ENCODE measurements around the gene CRTC1. TPM values are rescaled to one million over a fixed set of nuclear protein-coding genes. Genes with fewer than 3 reads are reported as not detected.

Gene CRTC1
- total and polyA plus RNA-seq, 11 donors: 3.8 to 10.2 (median 7.2) TPM

- Histone ChIP-seq H3K4me1 (peaks cover 0 to 8% (median 0%) of the 10 kb centered on the region in 12 donors), H3K9me3 (no peaks in the 10 kb centered on the region), H3K36me3 (no peaks in the 10 kb centered on the region), H3K4me3 (no peak overlapping the region), H3K27me3 (peaks cover 6 to 55% (median 20%) of the 10 kb centered on the region in 9 donors), H3K27ac (no peak overlapping the region)
- ATAC-seq: no peak
- TF ChIP-seq POLR2A (IDR thresholded peaks at IDR 0.05): no peak
- TF ChIP-seq, protein P1, sequence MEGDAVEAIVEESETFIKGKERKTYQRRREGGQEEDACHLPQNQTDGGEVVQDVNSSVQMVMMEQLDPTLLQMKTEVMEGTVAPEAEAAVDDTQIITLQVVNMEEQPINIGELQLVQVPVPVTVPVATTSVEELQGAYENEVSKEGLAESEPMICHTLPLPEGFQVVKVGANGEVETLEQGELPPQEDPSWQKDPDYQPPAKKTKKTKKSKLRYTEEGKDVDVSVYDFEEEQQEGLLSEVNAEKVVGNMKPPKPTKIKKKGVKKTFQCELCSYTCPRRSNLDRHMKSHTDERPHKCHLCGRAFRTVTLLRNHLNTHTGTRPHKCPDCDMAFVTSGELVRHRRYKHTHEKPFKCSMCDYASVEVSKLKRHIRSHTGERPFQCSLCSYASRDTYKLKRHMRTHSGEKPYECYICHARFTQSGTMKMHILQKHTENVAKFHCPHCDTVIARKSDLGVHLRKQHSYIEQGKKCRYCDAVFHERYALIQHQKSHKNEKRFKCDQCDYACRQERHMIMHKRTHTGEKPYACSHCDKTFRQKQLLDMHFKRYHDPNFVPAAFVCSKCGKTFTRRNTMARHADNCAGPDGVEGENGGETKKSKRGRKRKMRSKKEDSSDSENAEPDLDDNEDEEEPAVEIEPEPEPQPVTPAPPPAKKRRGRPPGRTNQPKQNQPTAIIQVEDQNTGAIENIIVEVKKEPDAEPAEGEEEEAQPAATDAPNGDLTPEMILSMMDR (IDR thresholded peaks at IDR 0.05): no peak
- DNase-seq: no peak
- intact Hi-C loops (cut with DNase I): no loop called here
Observed at GRCh38 chr19:18800079-18800478, 116.6 kb downstream of the CRTC1 start.

GRCh38 chr19:18800636-18801035, 117.2 kb downstream of the CRTC1 start:
- 75 to 79% (median 76%) methylated on average over 5 to 10 of the region's 10 CpGs for WGBS, 4 donors
- Histone ChIP-seq H3K4me3 (no peak overlapping the region), H3K27ac (no peak overlapping the region), H3K9me3 (no peaks in the 10 kb centered on the region), H3K36me3 (no peaks in the 10 kb centered on the region), H3K27me3 (peaks cover 6 to 49% (median 20%) of the 10 kb centered on the region in 9 donors), H3K4me1 (peaks cover 0 to 4% (median 0%) of the 10 kb centered on the region in 12 donors)
- TF ChIP-seq, protein P1 (IDR thresholded peaks at IDR 0.05): no peak
- no peak for TF ChIP-seq POLR2A (IDR thresholded peaks at IDR 0.05)
- intact Hi-C loops (cut with DNase I): no loop called here
- ATAC-seq (no peak), DNase-seq (no peak)

DNA sequence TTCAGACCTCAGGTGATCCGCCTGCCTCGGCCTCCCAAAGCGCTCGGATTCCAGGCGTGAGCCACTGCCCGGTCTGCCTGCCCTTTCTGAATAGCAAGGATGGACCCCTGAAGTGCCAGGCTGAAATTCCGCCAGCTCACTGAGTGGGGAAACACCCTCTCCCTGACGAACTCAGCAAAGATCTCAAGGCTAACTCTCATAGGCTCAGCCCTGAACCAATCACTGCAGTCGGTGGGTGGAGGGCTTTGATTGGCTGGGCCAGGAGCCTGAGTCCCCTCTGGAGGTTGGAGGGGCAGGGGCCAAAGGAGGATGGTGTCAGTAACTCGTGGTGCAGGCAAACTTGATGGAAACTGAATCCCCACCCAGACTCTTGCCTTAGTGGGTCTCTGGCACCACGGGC, 118.9 kb downstream of the CRTC1 start:
- ATAC-seq: no peak
- Histone ChIP-seq H3K9me3 (no peaks in the 10 kb centered on the region), H3K27me3 (peaks cover 5 to 32% (median 11%) of the 10 kb centered on the region in 9 donors), H3K36me3 (no peaks in the 10 kb centered on the region), H3K4me1 (no peaks in the 10 kb centered on the region), H3K27ac (no peak overlapping the region), H3K4me3 (no peak overlapping the region)
- WGBS, 4 donors: 58 to 70% (median 68%) methylated on average over 11 of the region's 11 CpGs
- TF ChIP-seq, protein P1 (IDR thresholded peaks at IDR 0.05): no peak
- no peak for TF ChIP-seq POLR2A (IDR thresholded peaks at IDR 0.05)
- DNase-seq: no peak
- intact Hi-C loops (cut with DNase I): no loop called here

GRCh38 chr19:18803550-18804138, 120.2 kb downstream of the CRTC1 start:
- DNase-seq (no peak), ATAC-seq (no peak)
- H3K27me3 ChIP-seq: peaks cover 0 to 19% (median 8%) of the 10 kb centered on the region in 9 donors
- H3K9me3 ChIP-seq: no peaks in the 10 kb centered on the region
- 84 to 91% (median 90%) methylated on average over 4 to 5 of the region's 5 CpGs for WGBS, 4 donors
- intact Hi-C loops (cut with DNase I): no loop called here
- no peaks in the 10 kb centered on the region for H3K36me3 ChIP-seq
- no peak overlapping the region for H3K27ac ChIP-seq
- H3K4me1 ChIP-seq: peaks cover 0 to under 1% (median 0%) of the 10 kb centered on the region in 12 donors
- no peak overlapping the region for H3K4me3 ChIP-seq
- TF ChIP-seq POLR2A (IDR thresholded peaks at IDR 0.05): no peak
- TF ChIP-seq, protein P1 (IDR thresholded peaks at IDR 0.05): no peak

All from heart left ventricle (tissue), 16 donors.